Measurements from ENCODE around the gene LPO.

Gene LPO

DNA sequence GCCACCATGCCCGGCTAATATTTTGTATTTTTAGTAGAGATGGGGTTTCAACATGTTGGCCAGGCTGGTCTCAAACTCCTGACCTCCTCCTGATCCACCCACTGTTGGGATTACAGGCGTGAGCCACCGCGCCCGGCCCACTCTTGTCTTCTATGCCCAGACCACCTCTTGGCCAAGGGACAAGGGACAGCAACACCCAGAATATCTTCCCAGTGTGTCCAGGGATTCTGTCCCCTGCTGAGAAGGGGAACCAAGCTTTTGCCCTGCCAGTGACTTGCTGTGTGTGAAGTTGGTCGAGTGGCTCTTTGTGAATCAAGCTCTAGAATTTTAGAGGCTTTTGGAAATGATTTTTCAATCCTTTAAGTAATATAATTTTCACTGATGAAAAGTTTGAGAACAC, 44.1 kb downstream of the LPO start:
- Histone ChIP-seq H3K9me3 (replicated peaks; ENCODE audit: insufficient read depth, low read length) (no peaks in the 10 kb centered on the region), H3K27ac (ENCODE audit: low read length) (no peak overlapping the region), H3K79me2 (ENCODE audit: low read length) (no peaks in the 10 kb centered on the region), H3K36me3 (replicated peaks; ENCODE audit: insufficient read depth, low read length) (no peaks in the 10 kb centered on the region), H3K9ac (ENCODE audit: low read length) (no peak overlapping the region), H4K20me1 (ENCODE audit: insufficient read depth, low read length) (no peaks in the 10 kb centered on the region), H3K4me2 (ENCODE audit: low read depth, low read length) (no peak overlapping the region), H3K27me3 (replicated peaks; ENCODE audit: insufficient read depth, low read length) (peaks cover 32% of the 10 kb centered on the region), H2AFZ (ENCODE audit: low read length) (no peak overlapping the region), H3K4me3 (ENCODE audit: low read length) (no peak overlapping the region), H3F3A (ENCODE audit: insufficient read depth, low read length) (no peaks in the 10 kb centered on the region), H3K4me1 (ENCODE audit: low read length) (no peaks in the 10 kb centered on the region), H3K9me2 (replicated peaks; ENCODE audit: insufficient read depth, low read length) (no peaks in the 10 kb centered on the region)
- DNase-seq, result no peak
- TF ChIP-seq, protein P1, sequence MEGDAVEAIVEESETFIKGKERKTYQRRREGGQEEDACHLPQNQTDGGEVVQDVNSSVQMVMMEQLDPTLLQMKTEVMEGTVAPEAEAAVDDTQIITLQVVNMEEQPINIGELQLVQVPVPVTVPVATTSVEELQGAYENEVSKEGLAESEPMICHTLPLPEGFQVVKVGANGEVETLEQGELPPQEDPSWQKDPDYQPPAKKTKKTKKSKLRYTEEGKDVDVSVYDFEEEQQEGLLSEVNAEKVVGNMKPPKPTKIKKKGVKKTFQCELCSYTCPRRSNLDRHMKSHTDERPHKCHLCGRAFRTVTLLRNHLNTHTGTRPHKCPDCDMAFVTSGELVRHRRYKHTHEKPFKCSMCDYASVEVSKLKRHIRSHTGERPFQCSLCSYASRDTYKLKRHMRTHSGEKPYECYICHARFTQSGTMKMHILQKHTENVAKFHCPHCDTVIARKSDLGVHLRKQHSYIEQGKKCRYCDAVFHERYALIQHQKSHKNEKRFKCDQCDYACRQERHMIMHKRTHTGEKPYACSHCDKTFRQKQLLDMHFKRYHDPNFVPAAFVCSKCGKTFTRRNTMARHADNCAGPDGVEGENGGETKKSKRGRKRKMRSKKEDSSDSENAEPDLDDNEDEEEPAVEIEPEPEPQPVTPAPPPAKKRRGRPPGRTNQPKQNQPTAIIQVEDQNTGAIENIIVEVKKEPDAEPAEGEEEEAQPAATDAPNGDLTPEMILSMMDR (IDR thresholded peaks at IDR 0.05; ENCODE audit: low read length), result no peak
- TF ChIP-seq EZH2 (optimal IDR thresholded peaks at IDR 0.05; ENCODE audit: low read depth, low read length), result no peak
- no peak for TF ChIP-seq EZH2phosphoT487 (IDR thresholded peaks at IDR 0.05; ENCODE audit: low read length)

DNA sequence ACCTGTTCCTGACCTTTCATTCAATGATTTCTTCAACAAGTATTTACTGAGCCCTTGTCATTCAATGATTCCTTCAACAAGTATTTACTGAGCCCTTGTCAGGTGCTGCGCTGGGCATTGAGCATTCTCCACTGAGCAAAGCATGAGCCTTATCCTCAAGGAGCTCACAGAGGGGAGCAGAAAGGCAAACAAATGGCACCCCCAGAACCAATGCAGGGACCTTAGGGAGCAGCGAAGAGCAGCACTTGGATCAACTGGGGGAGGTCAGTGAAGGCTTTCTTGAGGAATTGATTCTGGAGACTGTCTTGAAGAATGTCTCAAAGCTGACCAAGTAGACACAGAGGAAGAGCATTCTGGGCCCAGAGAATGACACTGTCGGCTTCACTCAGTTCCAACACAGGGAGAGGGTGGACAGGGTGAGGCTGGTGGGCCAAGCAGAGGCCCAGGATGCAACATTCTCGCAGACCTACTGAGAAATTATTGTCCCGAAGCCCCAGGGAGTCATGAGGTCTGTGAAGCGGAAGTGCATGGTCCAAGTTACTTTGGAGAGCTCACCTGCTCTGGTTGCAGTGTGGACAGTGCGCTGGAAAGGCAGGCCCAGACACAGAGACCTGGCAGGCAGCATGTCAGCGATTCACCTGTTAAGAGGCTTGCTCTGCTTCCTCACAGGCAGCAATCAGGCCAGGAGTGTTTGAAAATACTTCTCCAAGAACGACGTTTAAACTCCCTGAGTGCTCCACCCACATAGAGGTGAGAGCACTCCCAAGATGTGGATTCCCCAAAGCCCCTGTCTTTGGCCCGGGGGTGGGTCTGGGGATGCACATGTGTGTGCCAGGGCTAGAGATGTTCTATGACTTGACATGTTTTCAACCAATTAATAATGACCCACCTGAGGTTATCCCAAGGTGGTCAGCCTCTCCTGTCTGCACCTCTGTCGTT, 45.6 kb downstream of the LPO start:
- H3K36me3 ChIP-seq (replicated peaks; ENCODE audit: insufficient read depth, low read length), result no peaks in the 10 kb centered on the region
- H4K20me1 ChIP-seq (ENCODE audit: insufficient read depth, low read length), result no peaks in the 10 kb centered on the region
- H3K27me3 ChIP-seq (replicated peaks; ENCODE audit: insufficient read depth, low read length), result peaks cover 19% of the 10 kb centered on the region
- no peaks in the 10 kb centered on the region for H3K9me2 ChIP-seq (replicated peaks; ENCODE audit: insufficient read depth, low read length)
- H3K9ac ChIP-seq (ENCODE audit: low read length), result no peak overlapping the region
- no peak overlapping the region for H3K4me2 ChIP-seq (ENCODE audit: low read depth, low read length)
- H2AFZ ChIP-seq (ENCODE audit: low read length), result no peak overlapping the region
- no peaks in the 10 kb centered on the region for H3F3A ChIP-seq (ENCODE audit: insufficient read depth, low read length)
- H3K4me3 ChIP-seq (ENCODE audit: low read length), result no peak overlapping the region
- H3K27ac ChIP-seq (ENCODE audit: low read length), result no peak overlapping the region
- no peaks in the 10 kb centered on the region for H3K79me2 ChIP-seq (ENCODE audit: low read length)
- TF ChIP-seq, protein P1 (IDR thresholded peaks at IDR 0.05; ENCODE audit: low read length), result no peak
- TF ChIP-seq EZH2 (optimal IDR thresholded peaks at IDR 0.05; ENCODE audit: low read depth, low read length), result no peak
- TF ChIP-seq EZH2phosphoT487 (IDR thresholded peaks at IDR 0.05; ENCODE audit: low read length), result no peak
- no peaks in the 10 kb centered on the region for H3K9me3 ChIP-seq (replicated peaks; ENCODE audit: insufficient read depth, low read length)
- H3K4me1 ChIP-seq (ENCODE audit: low read length), result peaks cover 6% of the 10 kb centered on the region; the same call in 1 of the 2 replicates
- DNase-seq, result no peak

DNA sequence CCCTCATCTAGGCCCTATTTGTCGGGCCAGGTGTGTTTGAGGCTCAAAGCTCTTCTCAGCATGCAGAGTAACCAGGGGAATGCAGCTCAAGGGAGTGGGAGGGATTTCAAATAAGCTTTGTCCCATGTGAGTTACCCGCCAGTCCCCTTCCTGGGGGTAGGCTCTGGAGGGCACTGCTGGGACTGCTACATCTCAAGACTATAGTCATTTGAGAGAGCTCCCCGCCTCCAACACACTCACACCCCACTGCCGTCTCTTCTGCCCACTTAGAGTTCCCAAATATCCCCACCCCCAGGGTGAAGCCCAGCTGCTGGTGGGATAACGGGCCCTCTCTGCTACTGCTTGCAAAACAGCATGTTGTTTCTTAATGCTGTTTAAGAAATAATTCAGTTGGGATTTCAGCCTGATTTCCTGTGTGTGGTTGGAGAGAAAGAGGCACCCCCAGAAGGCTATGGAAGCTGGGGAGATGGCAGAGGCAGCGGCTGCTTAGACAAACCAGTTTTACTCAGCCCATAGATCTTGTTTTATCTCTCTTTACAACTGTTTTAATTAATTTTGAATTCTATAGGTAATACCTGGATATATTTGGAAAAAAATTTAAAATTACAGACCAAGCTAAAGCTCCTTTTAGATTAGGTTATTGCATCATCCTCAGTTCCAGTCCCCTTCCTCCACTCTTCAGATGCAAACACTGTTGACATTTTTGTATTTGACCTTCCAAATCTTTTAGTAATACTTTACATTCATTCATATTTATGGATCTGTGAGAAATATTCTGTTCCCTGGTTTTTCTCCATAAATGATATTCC, 46.4 kb downstream of the LPO start:
- Histone ChIP-seq H3K9ac (ENCODE audit: low read length) (no peak overlapping the region), H3K79me2 (ENCODE audit: low read length) (no peaks in the 10 kb centered on the region), H3K9me2 (replicated peaks; ENCODE audit: insufficient read depth, low read length) (no peaks in the 10 kb centered on the region), H3K36me3 (replicated peaks; ENCODE audit: insufficient read depth, low read length) (no peaks in the 10 kb centered on the region), H3K27ac (ENCODE audit: low read length) (no peak overlapping the region), H2AFZ (ENCODE audit: low read length) (no peak overlapping the region), H4K20me1 (ENCODE audit: insufficient read depth, low read length) (no peaks in the 10 kb centered on the region), H3K4me1 (ENCODE audit: low read length) (peaks cover 6% of the 10 kb centered on the region; the same call in 1 of the 2 replicates), H3K4me3 (ENCODE audit: low read length) (no peak overlapping the region), H3K4me2 (ENCODE audit: low read depth, low read length) (no peak overlapping the region), H3K27me3 (replicated peaks; ENCODE audit: insufficient read depth, low read length) (peaks cover 11% of the 10 kb centered on the region), H3F3A (ENCODE audit: insufficient read depth, low read length) (no peaks in the 10 kb centered on the region), H3K9me3 (replicated peaks; ENCODE audit: insufficient read depth, low read length) (no peaks in the 10 kb centered on the region)
- DNase-seq, result no peak
- TF ChIP-seq EZH2 (optimal IDR thresholded peaks at IDR 0.05; ENCODE audit: low read depth, low read length), result no peak
- TF ChIP-seq, protein P1 (IDR thresholded peaks at IDR 0.05; ENCODE audit: low read length), result no peak
- no peak for TF ChIP-seq EZH2phosphoT487 (IDR thresholded peaks at IDR 0.05; ENCODE audit: low read length)

Data from MM.1S (cell line).